ENCODE measurements around the gene GDF7. TPM values are rescaled to one million over a fixed set of nuclear protein-coding genes. Genes with fewer than 3 reads are reported as not detected.

The GDF7 gene
- total RNA-seq, 3 donors from 2014 or later (not counting 1 experiment from before 2014, with no cell fraction given), result 0.02 to 0.10 (median 0.05) TPM

DNA sequence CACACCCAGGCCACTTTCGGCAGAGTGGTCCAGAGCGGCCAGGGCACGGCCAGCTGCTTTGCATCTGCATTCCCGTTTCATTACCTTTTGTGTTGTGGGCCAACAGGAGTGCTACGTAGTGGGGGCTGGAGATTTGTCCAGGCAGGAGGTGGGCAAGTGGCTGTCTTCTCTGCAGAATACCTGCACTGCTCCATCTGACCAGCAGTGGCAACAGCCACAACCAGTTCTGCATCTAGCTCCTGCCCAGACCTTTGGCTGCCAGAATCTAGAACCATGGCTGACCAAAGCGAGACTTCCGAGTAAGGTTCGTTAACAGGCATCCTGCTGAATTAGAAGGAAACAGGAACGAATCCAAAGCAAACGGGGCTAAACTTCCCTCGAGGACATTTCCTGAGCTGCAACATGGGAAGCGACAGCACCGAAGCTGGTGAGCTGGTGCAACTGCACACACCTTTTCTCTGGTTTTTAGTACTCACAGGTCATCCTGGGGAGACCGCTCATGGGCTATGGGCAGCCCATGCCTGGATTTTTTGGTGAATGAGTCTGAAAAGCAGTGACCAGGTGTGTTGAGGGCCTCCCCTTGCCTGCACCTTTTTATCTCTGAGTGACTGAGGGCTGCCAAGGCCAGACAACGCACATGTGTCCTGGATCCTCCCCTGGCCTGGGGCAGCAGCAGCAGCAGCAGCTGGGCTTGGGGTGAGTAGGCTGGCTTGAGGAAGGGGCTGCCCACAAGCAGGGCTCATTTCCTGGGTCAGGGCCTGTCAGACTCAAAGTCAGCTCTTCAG, 10.5 kb downstream of the GDF7 start:
- no peak for TF ChIP-seq CTCF (IDR thresholded peaks at IDR 0.05)
- ATAC-seq (no peak), DNase-seq (no peak)
- WGBS (ENCODE audit: insufficient coverage), result 84% methylated on average over 15 of the region's 15 CpGs
- peaks cover 7% of the 10 kb centered on the region for H3K27me3 ChIP-seq (ENCODE audit: control insufficient read depth, insufficient read depth, low read length)
- no peaks in the 10 kb centered on the region for H3K36me3 ChIP-seq (ENCODE audit: control insufficient read depth, insufficient read depth, low read length)
- H3K4me3 Mint-ChIP-seq, result no peak overlapping the region
- H3K36me3 Mint-ChIP-seq, result no peaks in the 10 kb centered on the region
- peaks cover 14 to 15% of the 10 kb centered on the region in 2 donors for H3K27me3 Mint-ChIP-seq (ENCODE audit: low read depth in 2 of 2)
- intact Hi-C loops (cut with micrococcal nuclease), result no loop called here
- no peak overlapping the region for H3K27ac Mint-ChIP-seq
- H3K9me3 ChIP-seq (ENCODE audit: control insufficient read depth, insufficient read depth, low read length), result no peaks in the 10 kb centered on the region
- no peak overlapping the region for H3K4me3 ChIP-seq (ENCODE audit: low read length)
- H3K4me1 ChIP-seq (ENCODE audit: control insufficient read depth, insufficient read depth, low read length), result peaks cover 21% of the 10 kb centered on the region
- peak overlapping the region; percentile 4 for H3K27ac ChIP-seq (ENCODE audit: low read length)
- H3K9me3 Mint-ChIP-seq, result no peaks in the 10 kb centered on the region
- H3K4me1 Mint-ChIP-seq, result peaks cover 4 to 5% of the 10 kb centered on the region in 2 donors

- no peak overlapping the region for H3K4me3 Mint-ChIP-seq
Observed at GRCh38 chr2:20678086-20678395, 11.1 kb downstream of the GDF7 start.

DNA sequence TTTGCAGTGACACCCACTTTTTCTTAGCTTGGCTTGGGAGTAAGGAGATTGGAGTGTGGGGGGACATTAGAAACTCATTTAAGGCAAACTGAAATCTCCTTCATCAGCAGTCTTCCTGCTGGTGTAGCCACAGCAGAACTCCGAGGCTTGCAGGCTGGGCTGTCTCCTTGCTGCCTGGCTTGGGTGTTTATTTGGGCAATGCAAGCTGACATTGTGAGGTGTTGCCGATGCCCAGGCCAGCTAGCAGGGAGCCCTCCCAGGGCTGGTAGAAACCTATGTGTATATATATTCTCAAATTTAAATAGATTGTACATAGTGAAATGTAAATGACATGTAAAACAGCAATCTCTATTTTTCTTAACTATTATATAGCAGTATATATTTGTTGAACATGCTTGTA, 11.8 kb downstream of the GDF7 start:
- Mint-ChIP-seq H3K27me3 (ENCODE audit: low read depth in 2 of 2) (peaks cover 2 to 6% of the 10 kb centered on the region in 2 donors), H3K4me1 (peaks cover 5 to 14% of the 10 kb centered on the region in 2 donors), H3K9me3 (no peaks in the 10 kb centered on the region), H3K4me3 (no peak overlapping the region), H3K36me3 (no peaks in the 10 kb centered on the region), H3K27ac (no peak overlapping the region)
- no peak for TF ChIP-seq CTCF (IDR thresholded peaks at IDR 0.05)
- Histone ChIP-seq H3K27ac (ENCODE audit: low read length) (no peak overlapping the region), H3K27me3 (ENCODE audit: control insufficient read depth, insufficient read depth, low read length) (peaks cover 1% of the 10 kb centered on the region), H3K9me3 (ENCODE audit: control insufficient read depth, insufficient read depth, low read length) (no peaks in the 10 kb centered on the region), H3K4me1 (ENCODE audit: control insufficient read depth, insufficient read depth, low read length) (peaks cover 21% of the 10 kb centered on the region), H3K36me3 (ENCODE audit: control insufficient read depth, insufficient read depth, low read length) (no peaks in the 10 kb centered on the region), H3K4me3 (ENCODE audit: low read length) (no peak overlapping the region)
- ATAC-seq (no peak), DNase-seq (no peak)
- intact Hi-C loops (cut with micrococcal nuclease), result no loop called here
- WGBS (ENCODE audit: insufficient coverage), result 100% methylated on average over 1 of the region's 2 CpGs

More at GRCh38 chr2:20678086-20678395, 11.1 kb downstream of the GDF7 start:
- Mint-ChIP-seq H3K9me3 (no peaks in the 10 kb centered on the region), H3K27ac (no peak overlapping the region), H3K4me1 (peaks cover 5 to 9% of the 10 kb centered on the region in 2 donors), H3K27me3 (ENCODE audit: low read depth in 2 of 2) (peaks cover 9 to 13% of the 10 kb centered on the region in 2 donors), H3K36me3 (no peaks in the 10 kb centered on the region)
- WGBS (ENCODE audit: insufficient coverage), result 100% methylated on average over 1 of the region's 1 CpG
- H3K27ac ChIP-seq (ENCODE audit: low read length), result no peak overlapping the region
- H3K4me1 ChIP-seq (ENCODE audit: control insufficient read depth, insufficient read depth, low read length), result peaks cover 21% of the 10 kb centered on the region
- intact Hi-C loops (cut with micrococcal nuclease), result no loop called here
- H3K9me3 ChIP-seq (ENCODE audit: control insufficient read depth, insufficient read depth, low read length), result no peaks in the 10 kb centered on the region
- no peak overlapping the region for H3K4me3 ChIP-seq (ENCODE audit: low read length)
- H3K27me3 ChIP-seq (ENCODE audit: control insufficient read depth, insufficient read depth, low read length), result peaks cover 3% of the 10 kb centered on the region
- no peak for TF ChIP-seq CTCF (IDR thresholded peaks at IDR 0.05)
- no peak for ATAC-seq
- no peak for DNase-seq
- H3K36me3 ChIP-seq (ENCODE audit: control insufficient read depth, insufficient read depth, low read length), result no peaks in the 10 kb centered on the region

Measured in natural killer cell (primary cell).